ENCODE measurements around the gene CEMIP2.

Gene CEMIP2

DNA sequence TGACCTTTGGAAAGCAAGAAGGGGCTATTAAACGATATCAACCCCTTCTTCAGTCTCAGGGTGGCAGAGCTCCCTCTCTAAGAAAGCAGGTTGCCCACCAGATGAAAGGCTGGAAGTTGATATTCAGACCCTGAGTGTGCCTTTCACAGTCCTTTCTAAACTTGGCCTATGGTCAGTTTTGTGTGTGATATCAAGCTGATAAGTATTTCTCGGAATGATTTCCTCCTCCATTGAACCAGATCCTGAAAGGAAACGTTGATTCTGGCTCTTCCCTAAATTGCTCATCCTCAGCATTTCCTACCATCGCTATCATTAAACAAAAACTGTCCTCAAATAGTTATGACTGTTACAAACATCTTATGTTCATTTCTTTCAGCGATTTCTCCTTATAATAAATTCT lies 130.4 kb downstream of the CEMIP2 start:
- no peak for DNase-seq

DNA sequence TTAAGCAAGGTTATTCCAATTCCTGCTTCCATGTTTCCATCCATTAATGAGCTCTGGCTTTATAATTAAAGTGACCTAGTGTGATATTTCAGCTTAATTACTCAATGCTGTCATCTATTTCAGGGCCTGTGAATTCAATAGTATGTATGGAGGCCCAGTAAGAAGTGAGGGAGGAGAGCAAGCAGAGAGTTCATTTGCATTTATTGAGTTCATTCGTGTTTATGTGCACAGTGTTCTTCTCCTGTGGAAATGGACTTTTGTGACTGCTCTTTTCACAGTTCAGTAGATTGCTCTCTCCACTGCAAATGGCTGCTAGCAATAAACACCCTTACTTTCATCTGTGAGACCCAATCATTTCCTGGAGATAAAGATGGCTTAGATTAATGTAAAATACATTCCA lies 130.9 kb downstream of the CEMIP2 start:
- no peak for DNase-seq

DNA sequence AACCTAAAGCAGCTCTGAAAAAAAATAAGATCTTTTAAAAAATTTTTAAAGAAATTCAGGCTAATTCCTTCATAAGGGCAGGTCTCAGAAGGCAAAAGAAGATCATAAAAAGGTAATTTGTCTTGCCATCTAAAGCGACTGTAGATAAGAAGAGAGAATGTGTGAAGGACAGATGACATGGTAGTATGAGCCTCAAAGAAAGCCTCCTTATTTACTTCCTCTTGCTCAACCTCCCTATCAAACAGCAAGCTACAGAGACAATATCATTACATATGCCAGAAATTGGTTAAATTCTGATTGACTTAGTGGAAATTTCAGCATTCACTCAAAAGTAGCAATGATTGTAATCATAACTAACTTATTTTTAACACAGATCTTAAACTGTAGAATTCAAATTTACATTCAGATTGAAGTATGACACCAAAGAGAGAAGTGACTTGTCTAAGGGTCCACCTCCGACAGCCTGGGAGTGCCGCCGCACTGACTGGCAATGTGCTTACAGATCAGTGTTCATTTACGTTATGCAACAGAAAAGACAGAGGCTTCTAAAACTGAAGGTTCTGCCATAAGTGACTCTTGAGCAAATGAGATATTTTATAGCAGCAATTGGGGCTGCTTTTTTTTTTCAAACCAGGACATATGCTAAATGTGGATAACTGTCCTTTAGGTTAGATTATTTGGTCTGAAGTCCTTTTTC lies 132.0 kb downstream of the CEMIP2 start:
- no peak for DNase-seq

DNA sequence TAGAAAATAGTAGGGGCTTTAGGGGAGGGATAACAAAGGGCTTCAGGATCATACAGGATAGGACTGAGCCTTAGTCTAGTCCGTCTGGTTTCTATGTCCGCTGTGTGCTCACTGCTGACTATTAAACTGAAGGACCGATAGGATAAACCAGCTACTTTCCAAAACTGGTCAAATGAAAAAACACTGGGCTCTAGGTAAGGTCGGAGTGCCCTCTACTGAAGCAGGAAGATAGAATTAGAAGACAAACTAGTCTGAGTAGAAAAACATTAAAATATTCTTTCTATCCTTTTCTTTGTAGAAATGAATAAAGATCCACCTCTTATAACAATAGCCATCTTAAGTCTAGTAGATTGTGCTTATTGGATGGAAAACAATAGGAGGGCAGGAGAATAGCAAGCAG lies 133.6 kb downstream of the CEMIP2 start:
- DNase-seq, result no peak

All from activated naive CD4-positive, alpha-beta T cell (primary cell).